Measurements from ENCODE around the gene SCAF8. TPM values are rescaled to one million over a fixed set of nuclear protein-coding genes. Genes with fewer than 3 reads are reported as not detected.

Gene SCAF8
- total and polyA plus RNA-seq, 9 of the 15 experiments (the other 6 are each of a cell fraction or from before 2014, with no cell fraction given): 10.5 to 46.6 (median 23.2) TPM

- TF ChIP-seq PRDM10 (IDR thresholded peaks at IDR 0.05; ENCODE audit: partially characterized antibody) (no peak), ZNF140 (CRISPR knock-in tag; IDR thresholded peaks at IDR 0.05) (no peak), RBM14 (IDR thresholded peaks at IDR 0.05; ENCODE audit: borderline replicate concordance, insufficient read depth, low read depth, low read length) (no peak), ZNF3 (CRISPR knock-in tag; IDR thresholded peaks at IDR 0.05) (no peak), CHD7 (IDR thresholded peaks at IDR 0.05; ENCODE audit: low read depth, low read length) (no peak), ZNF280B (CRISPR knock-in tag; IDR thresholded peaks at IDR 0.05) (no peak), KAT7 (CRISPR knock-in tag; IDR thresholded peaks at IDR 0.05; ENCODE audit: borderline replicate concordance) (no peak), KLF16 (IDR thresholded peaks at IDR 0.05) (no peak)
Measured at GRCh38 chr6:154757352-154758050, 24.3 kb downstream of the SCAF8 start (continued).

Measured in K562 (cell line).